HG03103 (cell line): Measurements from ENCODE around the gene CDHR1.

Experiments used
- ATAC-seq: cut with Tn5 transposase; IDR thresholded peaks from one replicate; pipeline ENCODE4 v1.9.1; 2021; ENCODE audit warnings: low read depth; ENCODE audit not compliant: unreplicated experiment

Gene CDHR1

DNA sequence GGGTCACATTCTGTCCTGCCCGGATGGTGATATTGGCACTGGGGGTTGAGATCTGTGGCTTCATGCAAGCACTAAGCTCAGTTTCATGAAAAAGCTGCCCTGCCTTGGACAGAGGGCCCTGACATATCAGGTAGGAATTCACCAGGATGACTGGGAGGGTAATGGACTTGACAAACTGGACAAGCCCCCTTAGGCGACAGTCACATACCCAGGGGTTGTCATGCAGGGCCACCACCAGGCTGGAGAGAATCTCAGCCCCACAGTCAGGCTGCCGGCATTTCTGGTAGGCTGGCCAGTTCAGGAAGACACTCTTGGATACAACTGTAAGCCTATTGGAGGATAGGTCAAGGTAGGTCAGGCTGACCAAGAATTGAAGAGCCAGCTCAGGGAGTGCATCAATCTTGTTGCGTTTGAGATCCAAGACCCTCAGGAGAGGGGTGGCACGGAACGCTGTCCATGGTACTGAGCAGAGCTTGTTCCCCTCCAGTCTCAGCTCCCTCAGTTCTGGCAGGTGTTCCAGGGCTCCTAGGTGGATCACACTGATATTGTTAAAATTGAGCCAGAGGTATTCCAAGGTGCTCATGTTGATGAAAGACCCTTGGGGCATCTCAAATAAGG is 30.2 kb downstream of the CDHR1 start:
- no peak for ATAC-seq

DNA sequence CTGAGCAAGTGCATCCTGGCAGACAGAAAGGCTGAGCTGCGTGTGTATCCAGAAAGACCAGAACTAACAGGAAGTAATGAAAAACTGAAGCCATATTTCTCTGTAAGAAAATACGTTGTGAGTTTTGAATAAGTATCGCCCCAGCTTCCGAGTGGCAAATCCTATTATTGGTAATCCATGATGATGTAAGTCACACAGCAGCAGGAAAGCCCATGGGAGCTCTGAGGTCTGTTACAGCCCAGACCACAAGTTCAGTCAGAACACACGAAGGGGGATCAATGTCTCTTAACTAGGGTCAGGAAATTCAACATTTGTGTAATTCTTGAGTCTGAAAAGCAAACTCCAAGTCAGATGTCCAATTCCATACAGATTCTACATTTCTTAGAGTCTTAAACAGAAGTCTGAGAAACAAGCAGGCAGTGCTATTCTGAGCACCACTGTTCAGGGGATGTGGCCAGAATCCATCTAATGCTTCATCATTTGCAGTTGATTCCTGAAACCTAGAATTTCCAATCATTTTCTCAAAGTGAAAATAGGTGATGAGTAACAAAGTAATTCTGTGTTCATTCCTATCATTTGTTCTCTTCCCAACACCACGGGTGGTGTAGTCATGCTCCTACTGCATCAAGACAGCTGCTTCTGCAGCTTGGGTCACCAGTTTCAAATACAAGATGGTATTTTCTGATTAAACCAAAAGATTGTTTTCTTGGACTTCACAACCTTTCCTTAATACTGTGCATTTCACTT is 31.3 kb downstream of the CDHR1 start, which contains the start of gene LRIT2:
Gene LRIT2 (minus strand): TSS at position 118 of the 747 bp plus-strand sequence. CDS start 24 bp downstream, at position 94.
- ATAC-seq = no peak

DNA sequence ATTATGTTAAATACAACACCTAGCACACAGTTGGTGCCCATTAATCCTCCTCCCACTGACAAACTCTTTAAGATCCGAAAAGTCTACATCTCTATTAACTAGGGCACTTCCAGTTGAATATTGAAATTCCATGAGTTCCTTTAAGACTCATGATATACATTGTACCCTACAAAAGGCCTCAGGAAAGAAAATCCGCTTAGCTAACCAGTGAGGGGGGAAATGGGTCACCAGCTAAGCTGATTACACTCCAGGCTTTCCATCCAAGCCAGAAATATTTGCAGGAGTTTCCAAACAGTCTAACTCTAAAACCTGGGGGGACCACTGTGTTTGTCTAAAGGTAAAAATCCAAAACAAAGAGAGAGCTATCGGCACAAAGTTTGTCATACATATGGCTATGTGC is 32.3 kb downstream of the CDHR1 start:
- no peak for ATAC-seq

DNA sequence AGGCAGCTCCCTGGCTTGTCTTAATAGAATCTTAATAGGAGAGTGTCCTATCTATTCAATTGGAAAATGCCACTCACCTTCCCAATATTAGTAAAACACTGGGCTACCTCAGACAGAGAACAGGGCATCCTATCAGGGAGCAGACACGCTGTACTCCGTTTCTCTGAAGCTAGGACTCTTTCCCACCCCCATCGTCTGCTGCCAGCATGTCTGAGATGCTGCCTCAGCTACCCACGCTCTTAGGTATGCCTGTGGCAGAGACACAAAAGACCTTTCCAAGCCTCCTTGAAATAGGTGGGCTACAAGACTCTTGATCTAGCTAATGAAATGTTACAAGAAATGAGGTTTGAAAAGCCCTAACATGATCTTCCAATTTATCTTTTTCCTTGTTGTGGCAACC is 33.5 kb downstream of the CDHR1 start:
- ATAC-seq = no peak

DNA sequence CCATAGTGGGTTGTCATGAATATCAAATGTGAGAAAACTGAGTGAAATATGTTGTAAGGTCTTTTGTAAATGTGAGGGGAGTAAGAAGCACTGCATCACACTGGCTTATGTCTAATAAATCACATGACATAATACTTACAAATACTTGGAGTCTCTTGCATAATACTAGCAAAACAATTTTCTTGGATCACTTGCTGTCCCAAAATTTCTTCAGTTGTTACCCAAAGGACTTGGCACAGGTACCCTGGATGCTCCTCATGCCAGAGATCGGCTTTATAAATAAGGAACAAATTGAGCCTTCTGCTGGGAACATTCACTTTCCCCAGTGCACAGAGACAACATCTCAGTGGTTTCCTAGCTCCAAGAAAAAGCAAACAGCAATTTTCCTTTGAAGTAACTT is 36.0 kb downstream of the CDHR1 start:
- no peak for ATAC-seq

DNA sequence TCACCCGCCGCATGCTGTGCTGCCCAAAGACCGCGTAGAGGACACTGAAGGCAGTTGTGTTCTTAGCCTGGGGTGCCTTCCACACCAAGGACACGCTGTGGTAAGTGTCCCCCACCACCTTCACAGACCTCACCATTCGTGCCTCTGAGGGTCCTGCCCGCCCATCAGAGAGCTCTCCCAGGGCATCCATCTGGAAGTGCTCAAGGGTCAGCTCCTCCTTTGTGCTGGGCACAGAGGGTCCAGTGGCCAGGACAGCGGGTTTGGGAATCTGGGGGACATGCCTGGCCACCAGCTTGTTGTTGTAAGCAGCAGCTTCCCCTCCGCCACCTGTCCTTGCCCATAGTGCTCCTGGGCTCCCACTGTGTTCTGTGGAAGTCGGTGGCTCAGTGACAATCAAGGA is 38.0 kb downstream of the CDHR1 start:
- no peak for ATAC-seq

DNA sequence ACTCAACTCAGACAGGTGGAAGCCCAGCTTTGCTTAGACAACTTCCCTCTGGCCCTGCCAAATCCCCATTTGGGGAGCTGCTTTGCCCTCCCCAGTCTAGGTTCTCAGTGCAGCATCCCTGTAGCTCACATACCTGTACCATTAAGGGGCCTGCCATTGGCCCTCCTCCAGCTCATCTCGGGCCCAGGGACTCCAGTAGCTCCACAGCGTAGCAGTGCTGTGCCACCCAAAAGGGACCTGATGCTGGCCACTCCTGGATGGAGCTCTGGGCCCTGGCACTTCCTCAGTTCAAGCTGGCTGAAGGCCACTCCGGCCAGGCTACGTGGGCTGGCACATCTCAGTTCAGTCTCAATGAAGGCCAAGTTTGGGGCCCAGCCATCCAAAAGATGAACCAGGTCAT is 39.6 kb downstream of the CDHR1 start:
- ATAC-seq = no peak

DNA sequence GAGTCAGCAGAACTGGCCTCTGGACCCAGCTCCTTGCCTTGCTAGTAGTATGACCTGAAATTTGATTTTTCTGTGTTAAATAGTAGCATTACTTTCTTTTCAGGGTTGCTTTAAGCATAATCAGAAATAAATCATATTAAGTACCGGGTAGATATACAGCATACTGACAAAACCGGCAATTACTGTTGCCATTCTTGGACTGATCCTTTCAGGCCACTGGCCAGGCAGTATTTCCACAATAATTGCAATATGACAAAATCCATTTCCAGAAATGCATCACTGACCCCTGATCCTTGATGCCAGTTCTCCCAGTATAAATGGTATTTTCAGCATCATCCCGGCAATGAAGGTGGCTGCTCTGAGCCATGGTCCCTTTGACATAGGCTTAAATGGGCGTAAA is 40.1 kb downstream of the CDHR1 start:
- no peak for ATAC-seq

DNA sequence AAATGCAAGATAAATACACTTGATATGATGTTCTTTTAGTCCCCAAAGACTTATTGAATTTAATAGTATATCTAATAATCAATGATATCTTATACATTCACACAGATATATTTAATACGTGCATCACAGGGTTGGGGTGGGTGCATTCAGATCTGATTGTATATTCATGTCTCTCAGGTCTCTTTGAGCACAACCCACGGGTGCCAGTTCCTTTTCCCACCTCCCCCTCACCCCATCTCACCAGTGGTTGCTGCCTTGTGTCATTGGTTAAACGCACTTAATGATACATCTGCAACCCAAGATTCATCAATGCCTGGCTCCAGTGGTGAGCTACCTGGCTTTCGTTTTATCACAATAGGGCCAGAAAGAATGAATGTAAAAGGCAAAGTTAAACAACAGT is 40.8 kb downstream of the CDHR1 start:
- ATAC-seq = no peak

DNA sequence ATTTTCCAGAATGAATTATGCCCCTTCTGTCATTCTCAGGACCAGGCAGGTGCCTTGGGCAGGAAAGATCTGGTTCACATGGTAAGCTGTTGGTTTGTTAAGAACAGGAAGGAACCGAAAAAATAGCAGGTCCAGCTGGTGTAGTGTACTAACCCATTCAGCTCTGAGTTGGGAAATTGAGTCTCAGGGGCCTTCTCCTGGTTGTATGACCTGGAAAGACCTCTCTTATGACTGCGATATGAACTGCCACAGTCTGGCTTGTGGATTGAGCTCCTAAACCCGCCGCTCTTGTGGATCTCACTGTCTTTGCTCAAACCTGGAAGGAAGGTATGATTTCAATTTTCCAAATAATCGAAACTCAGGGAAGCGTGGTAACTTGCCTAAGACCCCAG is 42.5 kb downstream of the CDHR1 start:
- ATAC-seq = no peak

DNA sequence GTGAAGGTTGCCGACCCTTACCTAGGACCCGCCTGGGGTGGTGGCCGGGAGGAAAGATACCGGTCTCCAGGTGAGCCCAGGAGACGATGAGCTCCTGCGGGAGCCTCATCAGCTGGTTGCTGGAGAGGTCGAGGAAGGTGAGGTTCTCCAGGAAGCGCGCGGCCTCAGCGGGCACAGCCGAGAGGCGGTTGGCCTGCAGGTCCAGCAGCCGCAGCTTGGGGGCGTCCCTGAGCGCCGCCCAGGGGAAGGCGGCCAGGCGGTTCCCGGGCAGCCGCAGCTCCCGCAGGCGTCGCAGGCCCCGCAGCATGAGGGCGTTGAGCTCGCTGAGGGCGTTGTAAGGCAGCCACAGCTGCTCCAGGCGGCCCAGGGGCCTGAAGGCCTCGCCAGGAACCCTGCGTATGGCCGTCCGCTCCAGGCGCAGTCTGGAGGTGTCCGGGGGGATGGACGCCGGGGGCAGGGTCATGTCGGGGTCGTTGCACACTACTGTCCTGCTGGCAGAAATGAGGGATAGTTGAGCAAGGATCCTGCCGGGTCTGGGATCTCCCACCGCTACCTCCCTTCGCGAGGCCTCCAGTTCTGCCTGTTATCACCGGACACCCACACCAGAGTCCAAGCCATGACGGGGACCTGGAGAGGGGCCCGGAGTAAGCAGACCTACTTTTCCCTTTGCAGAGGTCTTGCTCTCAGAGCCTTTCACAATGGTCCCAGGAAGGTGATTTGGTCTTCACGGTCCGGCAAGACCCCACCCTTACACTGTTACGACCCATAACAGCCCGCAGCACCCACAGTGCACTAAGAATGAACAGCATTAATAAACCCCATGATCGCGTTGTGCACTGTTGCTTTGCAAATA is 43.1 kb downstream of the CDHR1 start:
- ATAC-seq = no peak

DNA sequence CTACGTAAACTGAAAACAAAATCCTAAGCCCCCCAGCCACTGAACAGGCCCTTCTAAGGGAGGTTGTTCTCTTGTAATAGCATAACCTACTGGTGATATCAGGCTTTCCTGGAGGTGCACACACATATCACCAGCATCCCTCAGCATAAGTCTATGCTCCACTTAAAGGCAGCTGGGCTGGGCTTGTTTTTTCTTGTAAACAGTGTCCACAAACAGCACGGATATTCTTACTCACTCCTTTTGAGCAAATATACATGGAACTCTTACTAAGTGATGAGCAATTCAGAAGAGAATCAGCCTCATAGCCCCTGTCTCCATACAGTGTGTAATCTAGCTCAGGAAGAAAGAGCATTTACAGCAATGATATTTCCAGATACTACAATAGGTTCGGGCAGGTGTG is 44.6 kb downstream of the CDHR1 start:
- ATAC-seq = no peak

DNA sequence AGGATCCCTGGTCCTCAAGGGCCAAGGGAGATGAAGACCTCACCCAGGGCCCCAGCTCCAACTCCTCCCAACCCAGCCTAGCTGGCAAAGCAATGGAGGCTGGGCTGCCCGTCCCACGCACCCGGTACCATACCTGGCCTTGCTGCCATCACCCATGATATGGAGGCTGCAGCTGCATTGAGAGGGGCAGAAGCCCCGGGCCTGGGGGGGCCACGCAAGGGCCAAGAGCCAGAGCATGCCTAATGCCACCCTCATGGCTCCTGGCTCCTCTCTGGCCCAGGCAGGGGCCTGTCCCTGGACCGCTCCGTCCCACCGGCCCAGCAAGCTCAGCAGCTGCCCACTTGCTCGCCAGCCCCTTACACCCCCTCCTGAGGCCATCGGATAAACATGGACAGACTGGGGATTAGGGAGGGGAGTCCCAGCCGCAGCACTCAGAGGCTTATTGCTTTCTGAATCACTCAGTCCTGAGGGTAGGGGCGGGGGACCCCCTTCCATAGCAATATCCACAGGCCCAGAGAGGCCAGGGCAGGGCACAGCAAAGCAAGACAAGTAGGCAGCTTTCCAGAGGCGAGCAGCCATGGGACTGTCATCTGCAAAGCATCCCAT is 47.0 kb downstream of the CDHR1 start, which contains the start of gene LRIT1:
Gene LRIT1 (minus strand): TSS at position 362 of the 606 bp plus-strand sequence. CDS start 107 bp downstream, at position 255.
- ATAC-seq = no peak

DNA sequence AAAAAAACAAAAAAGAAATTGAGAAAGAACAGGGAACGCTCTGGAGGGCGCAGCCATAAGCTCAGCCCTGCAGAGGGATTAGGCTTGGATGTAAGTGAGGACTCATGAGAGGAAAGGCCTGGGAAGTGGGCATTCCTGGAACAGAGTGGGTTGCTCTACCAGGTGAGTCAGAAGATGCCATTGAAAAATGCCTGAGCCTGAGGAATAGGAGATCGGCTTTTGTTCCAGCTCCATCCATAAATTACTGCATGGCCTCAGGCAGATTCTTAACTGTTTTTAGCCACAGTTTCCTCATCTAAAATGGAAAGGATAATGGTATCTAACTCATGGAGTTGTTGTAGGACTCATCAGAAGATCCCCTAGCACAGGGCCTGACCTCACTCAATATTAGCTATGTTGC is 49.4 kb downstream of the CDHR1 start:
- no peak for ATAC-seq

DNA sequence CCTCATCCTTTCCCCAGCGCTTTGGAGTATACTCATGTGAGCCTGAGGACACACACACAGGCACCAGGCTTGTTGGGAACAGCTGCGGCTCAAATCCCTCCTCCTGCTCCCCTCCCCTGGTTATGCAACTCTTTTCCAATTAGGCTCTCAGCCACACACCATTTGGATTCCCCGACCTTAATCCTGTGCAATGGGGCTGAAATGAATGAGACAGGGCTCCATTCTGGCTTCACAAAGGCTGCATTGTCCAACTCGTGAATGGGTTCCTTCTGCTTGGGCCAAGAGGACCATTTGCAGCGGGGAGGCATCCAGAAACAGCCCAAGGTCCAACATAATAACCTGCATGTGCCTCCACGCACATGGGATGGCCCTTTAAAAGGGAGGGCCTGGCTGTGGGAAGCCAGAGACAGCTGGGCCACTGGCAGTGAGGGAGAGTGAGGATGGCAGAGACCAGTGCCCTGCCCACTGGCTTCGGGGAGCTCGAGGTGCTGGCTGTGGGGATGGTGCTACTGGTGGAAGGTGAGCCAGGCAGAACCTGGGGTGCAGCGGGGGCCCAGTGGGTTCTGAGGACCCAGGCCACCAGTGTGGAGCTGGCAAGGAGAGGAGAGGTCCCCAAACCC is 50.4 kb downstream of the CDHR1 start, which contains the start of gene RGR:
Gene RGR (plus strand): TSS at position 403 of the 620 bp plus-strand sequence. CDS start 38 bp downstream, at position 441.
- no peak for ATAC-seq

DNA sequence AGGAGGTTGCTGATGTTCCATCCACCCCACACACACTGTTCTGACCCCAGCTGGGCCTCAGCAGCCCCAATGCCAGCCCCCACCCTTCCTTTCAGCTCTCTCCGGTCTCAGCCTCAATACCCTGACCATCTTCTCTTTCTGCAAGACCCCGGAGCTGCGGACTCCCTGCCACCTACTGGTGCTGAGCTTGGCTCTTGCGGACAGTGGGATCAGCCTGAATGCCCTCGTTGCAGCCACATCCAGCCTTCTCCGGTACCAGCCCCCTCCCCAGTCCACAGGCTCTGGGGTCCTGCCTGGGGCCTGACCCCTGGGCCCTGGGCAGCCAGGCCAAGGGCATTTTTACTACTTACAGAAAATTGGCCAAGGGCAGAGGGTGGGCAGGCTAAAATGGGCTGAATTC is 53.2 kb downstream of the CDHR1 start:
- no peak for ATAC-seq

DNA sequence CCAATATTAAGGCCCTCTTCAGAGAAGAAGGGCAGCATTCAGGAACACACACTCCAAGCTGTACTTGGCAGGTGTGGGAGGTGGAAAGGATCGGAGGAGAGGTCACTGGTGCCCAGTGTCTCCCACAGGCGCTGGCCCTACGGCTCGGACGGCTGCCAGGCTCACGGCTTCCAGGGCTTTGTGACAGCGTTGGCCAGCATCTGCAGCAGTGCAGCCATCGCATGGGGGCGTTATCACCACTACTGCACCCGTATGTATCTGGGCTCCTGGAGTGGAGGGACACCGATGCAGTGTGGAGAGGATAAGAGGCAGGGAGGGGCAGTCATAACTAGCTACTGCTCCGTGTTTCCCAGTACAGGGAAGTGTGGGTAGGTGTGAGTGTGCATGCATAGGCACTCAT is 54.5 kb downstream of the CDHR1 start:
- no peak for ATAC-seq

DNA sequence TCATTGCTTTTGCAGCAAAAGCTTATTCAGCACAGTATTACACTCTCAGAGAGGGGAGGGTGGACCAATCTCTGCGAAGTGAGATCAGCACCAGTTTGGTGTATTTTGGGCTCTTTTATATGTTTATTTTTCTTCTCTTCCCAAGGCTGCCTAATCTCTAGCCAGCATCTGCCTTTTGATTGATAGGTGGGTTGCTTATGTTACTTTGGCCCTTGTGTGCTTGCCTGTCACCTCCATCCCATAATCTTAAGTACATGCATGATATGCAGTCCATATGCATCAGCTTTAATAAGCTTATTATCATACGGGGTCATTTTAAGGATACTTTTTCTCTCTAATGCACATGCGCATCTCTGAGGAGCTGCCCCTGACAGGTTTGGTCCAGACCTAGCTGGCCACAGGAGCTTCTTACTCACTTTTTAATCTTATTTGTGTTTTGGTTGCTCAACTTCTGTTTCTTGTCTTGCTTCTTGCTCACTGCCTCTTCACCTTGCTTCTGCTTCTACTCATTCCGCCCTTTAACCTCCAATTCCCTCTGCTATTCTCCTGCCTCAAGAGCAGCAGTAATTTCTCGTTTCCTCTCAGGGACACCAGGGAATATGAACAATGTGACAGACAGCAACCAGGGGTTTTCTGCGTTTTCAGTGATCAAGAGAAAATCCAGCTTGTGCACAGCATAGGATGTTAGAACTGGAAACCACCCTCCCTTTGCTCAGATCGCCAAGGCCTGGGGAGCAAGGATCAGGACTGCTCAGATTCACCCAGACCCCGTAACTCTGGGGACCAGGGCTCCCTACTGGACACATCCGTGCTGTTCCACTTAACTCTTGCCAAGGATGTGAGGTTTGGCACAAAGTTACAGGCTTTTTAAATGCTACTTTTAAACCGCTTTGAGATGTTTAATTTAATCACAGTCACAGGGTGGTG is 60.5 kb downstream of the CDHR1 start:
- ATAC-seq = no peak
